ENCODE results near the gene HDDC2.

- TF ChIP-seq BHLHE40 (IDR thresholded peaks at IDR 0.05; ENCODE audit: borderline replicate concordance) (no peak), FOXM1 (IDR thresholded peaks at IDR 0.05; ENCODE audit: borderline replicate concordance) (no peak), SP1 (IDR thresholded peaks at IDR 0.05) (no peak), FOXA1 (IDR thresholded peaks at IDR 0.05) (no peak), HDGF (IDR thresholded peaks at IDR 0.05; ENCODE audit: borderline replicate concordance) (no peak), TARDBP (IDR thresholded peaks at IDR 0.05) (no peak), ELF4 (IDR thresholded peaks at IDR 0.05) (no peak), NFRKB (IDR thresholded peaks at IDR 0.05) (no peak), LEF1 (IDR thresholded peaks at IDR 0.05; ENCODE audit: borderline replicate concordance) (no peak)
- TF ChIP-seq, protein P1, sequence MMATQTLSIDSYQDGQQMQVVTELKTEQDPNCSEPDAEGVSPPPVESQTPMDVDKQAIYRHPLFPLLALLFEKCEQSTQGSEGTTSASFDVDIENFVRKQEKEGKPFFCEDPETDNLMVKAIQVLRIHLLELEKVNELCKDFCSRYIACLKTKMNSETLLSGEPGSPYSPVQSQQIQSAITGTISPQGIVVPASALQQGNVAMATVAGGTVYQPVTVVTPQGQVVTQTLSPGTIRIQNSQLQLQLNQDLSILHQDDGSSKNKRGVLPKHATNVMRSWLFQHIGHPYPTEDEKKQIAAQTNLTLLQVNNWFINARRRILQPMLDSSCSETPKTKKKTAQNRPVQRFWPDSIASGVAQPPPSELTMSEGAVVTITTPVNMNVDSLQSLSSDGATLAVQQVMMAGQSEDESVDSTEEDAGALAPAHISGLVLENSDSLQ (IDR thresholded peaks at IDR 0.05) = no peak
These were observed 5.5 kb upstream of the HDDC2 start for GRCh38 chr6:125307150-125307838.
